ENCODE data around the gene SFMBT2. TPM values are rescaled to one million over a fixed set of nuclear protein-coding genes. Genes with fewer than 3 reads are reported as not detected.

SFMBT2 gene
- polyA plus RNA-seq, 4 donors, result 0.45 to 2.5 (median 1.3) TPM

DNA sequence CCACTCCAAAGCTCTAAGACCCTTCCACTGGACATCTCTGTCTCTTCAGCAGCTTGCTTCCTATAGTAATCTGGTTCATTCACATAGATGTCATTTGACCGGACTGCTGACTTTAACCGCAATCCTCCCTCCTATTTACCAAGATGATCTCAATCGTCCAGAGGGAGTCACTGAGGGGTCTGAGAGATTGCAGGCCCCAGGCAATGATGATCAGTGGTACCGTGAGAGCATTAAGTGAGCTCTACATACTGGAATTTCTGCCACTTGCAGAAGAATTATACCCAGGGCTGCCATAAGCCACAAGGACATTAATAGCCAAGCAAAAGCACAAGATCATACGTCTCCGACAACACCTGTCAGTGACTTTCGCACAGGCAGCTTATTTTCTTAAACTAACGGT, 245.9 kb downstream of the SFMBT2 start:
- FAIRE-seq (no peak), DNase-seq (no peak)
- Histone ChIP-seq H3K9me3 (ENCODE audit: control insufficient read depth in 2 of 2, insufficient read depth in 1 of 2, low read depth in 1 of 2, low read length in 1 of 2) (no peaks in the 10 kb centered on the region), H3K4me3 (ENCODE audit: low read depth in 1 of 3, low read length in 3 of 3) (no peak overlapping the region), H3K27ac (ENCODE audit: low read depth in 1 of 3, low read length in 2 of 3) (no peak overlapping the region), H3K4me1 (ENCODE audit: control insufficient read depth in 3 of 3, insufficient read depth in 2 of 3, low read depth in 1 of 3, low read length in 2 of 3) (no peaks in the 10 kb centered on the region), H3K36me3 (ENCODE audit: control insufficient read depth in 3 of 3, insufficient read depth in 2 of 3, low read depth in 1 of 3, low read length in 3 of 3) (peaks cover 0 to 9% (median 0%) of the 10 kb centered on the region in 3 donors), H3K27me3 (ENCODE audit: control insufficient read depth in 3 of 3, insufficient read depth in 3 of 3, low read length in 3 of 3) (no peaks in the 10 kb centered on the region)
- 86 to 92% (median 91%) methylated on average over 8 of the region's 8 CpGs for WGBS, 3 donors

DNA sequence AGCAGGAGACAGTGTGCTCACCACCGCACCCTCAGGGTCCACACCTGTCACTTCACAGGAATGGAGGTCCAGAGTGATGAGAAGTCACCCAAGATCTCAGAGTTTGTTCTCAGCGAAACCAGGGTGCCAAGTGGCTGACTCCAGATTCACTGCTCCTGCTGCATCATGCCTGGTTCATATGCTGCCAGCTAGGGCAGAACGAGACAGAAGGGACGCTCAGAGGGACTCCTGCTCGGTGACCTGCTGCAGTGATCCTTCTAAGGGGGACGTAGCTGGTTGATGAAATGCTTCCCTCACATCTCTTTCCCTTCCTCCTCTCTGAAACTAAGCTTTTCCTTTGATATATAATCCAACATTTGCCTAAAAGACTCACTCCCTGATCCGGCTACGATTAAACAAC, 248.5 kb downstream of the SFMBT2 start:
- no peaks in the 10 kb centered on the region for H3K4me1 ChIP-seq (ENCODE audit: control insufficient read depth in 3 of 3, insufficient read depth in 2 of 3, low read depth in 1 of 3, low read length in 2 of 3)
- no peaks in the 10 kb centered on the region for H3K9me3 ChIP-seq (ENCODE audit: control insufficient read depth in 2 of 2, insufficient read depth in 1 of 2, low read depth in 1 of 2, low read length in 1 of 2)
- no peak overlapping the region for H3K4me3 ChIP-seq (ENCODE audit: low read depth in 1 of 3, low read length in 3 of 3)
- 91 to 93% (median 92%) methylated on average over 8 of the region's 8 CpGs for WGBS, 3 donors
- DNase-seq (no peak), FAIRE-seq (no peak)
- peaks cover 0 to 7% (median 0%) of the 10 kb centered on the region in 3 donors for H3K36me3 ChIP-seq (ENCODE audit: control insufficient read depth in 3 of 3, insufficient read depth in 2 of 3, low read depth in 1 of 3, low read length in 3 of 3)
- H3K27me3 ChIP-seq (ENCODE audit: control insufficient read depth in 3 of 3, insufficient read depth in 3 of 3, low read length in 3 of 3), result no peaks in the 10 kb centered on the region
- no peak overlapping the region for H3K27ac ChIP-seq (ENCODE audit: low read depth in 1 of 3, low read length in 2 of 3)

DNA sequence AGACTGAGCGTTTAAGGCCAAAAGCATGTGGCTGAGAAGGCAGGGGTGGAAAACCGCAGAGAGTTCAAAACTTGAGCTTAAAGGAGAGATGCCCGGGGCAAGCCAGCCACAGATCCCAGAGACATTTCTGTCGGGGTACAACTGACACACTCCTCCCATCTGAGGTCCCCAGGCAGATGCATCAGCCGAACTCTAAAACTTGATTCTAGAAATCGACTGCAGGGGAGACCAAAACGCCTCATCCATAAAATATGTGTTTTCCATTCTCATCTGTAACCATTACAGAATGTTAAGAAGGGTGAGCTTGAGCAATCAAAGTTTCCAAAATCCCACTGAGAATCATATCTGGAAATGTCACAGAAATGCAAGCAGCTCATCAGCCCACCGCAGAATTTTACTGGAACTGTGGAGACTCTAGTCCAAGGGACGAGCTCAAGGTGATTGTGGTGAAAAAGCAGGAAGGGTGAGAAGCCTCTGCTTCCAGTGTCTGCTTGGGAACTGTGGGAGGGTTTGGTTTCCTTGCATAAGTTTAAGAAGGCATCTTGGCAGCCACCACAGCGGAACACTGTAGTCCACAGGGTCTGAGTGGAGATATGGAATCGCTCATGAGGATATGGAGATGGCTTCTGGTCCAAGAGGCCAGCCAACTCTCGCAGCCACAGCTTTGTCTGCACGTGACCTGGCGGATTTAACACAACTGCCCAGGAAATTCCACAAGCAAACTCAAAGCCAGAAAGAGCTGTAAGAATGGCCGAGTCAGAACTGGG, 249.2 kb downstream of the SFMBT2 start:
- DNase-seq, result no peak
- FAIRE-seq, result no peak
- H3K9me3 ChIP-seq (ENCODE audit: control insufficient read depth in 2 of 2, insufficient read depth in 1 of 2, low read depth in 1 of 2, low read length in 1 of 2), result no peaks in the 10 kb centered on the region
- peaks cover 0 to 7% (median 0%) of the 10 kb centered on the region in 3 donors for H3K36me3 ChIP-seq (ENCODE audit: control insufficient read depth in 3 of 3, insufficient read depth in 2 of 3, low read depth in 1 of 3, low read length in 3 of 3)
- 81 to 85% (median 82%) methylated on average over 15 of the region's 15 CpGs for WGBS, 3 donors
- H3K4me3 ChIP-seq (ENCODE audit: low read depth in 1 of 3, low read length in 3 of 3), result no peak overlapping the region
- H3K27ac ChIP-seq (ENCODE audit: low read depth in 1 of 3, low read length in 2 of 3), result no peak overlapping the region
- no peaks in the 10 kb centered on the region for H3K4me1 ChIP-seq (ENCODE audit: control insufficient read depth in 3 of 3, insufficient read depth in 2 of 3, low read depth in 1 of 3, low read length in 2 of 3)
- H3K27me3 ChIP-seq (ENCODE audit: control insufficient read depth in 3 of 3, insufficient read depth in 3 of 3, low read length in 3 of 3), result no peaks in the 10 kb centered on the region

DNA sequence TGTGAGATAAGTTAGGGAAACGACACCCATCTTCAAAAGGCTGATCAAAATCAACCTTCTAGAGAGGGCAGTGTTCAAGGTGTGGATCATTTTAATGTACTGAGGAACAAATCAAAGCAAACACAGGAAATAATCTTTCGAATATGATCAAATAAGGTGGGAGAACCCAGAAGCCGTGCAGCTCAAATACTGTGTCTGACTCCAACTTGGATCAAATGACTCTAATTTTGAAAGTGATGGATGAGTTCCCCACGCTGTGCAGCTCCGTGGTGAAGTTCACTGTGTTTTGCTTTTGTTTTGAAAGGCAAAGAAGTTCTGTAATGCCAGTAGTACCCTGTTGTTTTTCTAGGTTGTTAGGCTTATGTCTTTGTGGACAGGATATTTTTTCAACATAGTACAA, 250.9 kb downstream of the SFMBT2 start:
- no peaks in the 10 kb centered on the region for H3K4me1 ChIP-seq (ENCODE audit: control insufficient read depth in 3 of 3, insufficient read depth in 2 of 3, low read depth in 1 of 3, low read length in 2 of 3)
- no peak for FAIRE-seq
- peaks cover 0 to 7% (median 0%) of the 10 kb centered on the region in 3 donors for H3K36me3 ChIP-seq (ENCODE audit: control insufficient read depth in 3 of 3, insufficient read depth in 2 of 3, low read depth in 1 of 3, low read length in 3 of 3)
- H3K27me3 ChIP-seq (ENCODE audit: control insufficient read depth in 3 of 3, insufficient read depth in 3 of 3, low read length in 3 of 3), result no peaks in the 10 kb centered on the region
- no peak overlapping the region for H3K27ac ChIP-seq (ENCODE audit: low read depth in 1 of 3, low read length in 2 of 3)
- H3K4me3 ChIP-seq (ENCODE audit: low read depth in 1 of 3, low read length in 3 of 3), result no peak overlapping the region
- H3K9me3 ChIP-seq (ENCODE audit: control insufficient read depth in 2 of 2, insufficient read depth in 1 of 2, low read depth in 1 of 2, low read length in 1 of 2), result no peaks in the 10 kb centered on the region
- WGBS, 3 donors, result 53 to 65% (median 64%) methylated on average over 5 of the region's 5 CpGs
- no peak for DNase-seq

DNA sequence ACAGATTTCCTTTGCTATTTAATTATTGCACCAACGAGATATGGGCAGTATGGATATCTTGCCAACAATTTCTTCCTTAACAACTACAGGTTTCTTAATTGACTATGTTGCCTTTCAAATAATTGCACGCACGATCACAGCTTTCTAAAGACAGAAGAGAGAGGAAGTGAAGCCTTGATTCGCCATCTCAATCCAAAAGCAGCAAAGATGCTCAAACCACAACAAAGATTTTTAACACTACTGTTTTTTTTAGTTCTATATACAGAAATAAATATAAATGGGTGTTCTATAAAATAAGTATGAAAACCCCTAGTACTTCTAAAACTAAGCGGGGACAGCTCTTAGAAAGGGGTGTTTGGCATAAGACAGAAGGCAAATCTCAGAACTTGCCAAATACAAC, 251.3 kb downstream of the SFMBT2 start:
- H3K27ac ChIP-seq (ENCODE audit: low read depth in 1 of 3, low read length in 2 of 3), result no peak overlapping the region
- H3K4me1 ChIP-seq (ENCODE audit: control insufficient read depth in 3 of 3, insufficient read depth in 2 of 3, low read depth in 1 of 3, low read length in 2 of 3), result no peaks in the 10 kb centered on the region
- WGBS, 3 donors, result 63 to 79% (median 69%) methylated on average over 5 of the region's 5 CpGs
- peaks cover 0 to 7% (median 0%) of the 10 kb centered on the region in 3 donors for H3K36me3 ChIP-seq (ENCODE audit: control insufficient read depth in 3 of 3, insufficient read depth in 2 of 3, low read depth in 1 of 3, low read length in 3 of 3)
- no peak for DNase-seq
- no peaks in the 10 kb centered on the region for H3K9me3 ChIP-seq (ENCODE audit: control insufficient read depth in 2 of 2, insufficient read depth in 1 of 2, low read depth in 1 of 2, low read length in 1 of 2)
- no peak overlapping the region for H3K4me3 ChIP-seq (ENCODE audit: low read depth in 1 of 3, low read length in 3 of 3)
- FAIRE-seq, result no peak
- no peaks in the 10 kb centered on the region for H3K27me3 ChIP-seq (ENCODE audit: control insufficient read depth in 3 of 3, insufficient read depth in 3 of 3, low read length in 3 of 3)

DNA sequence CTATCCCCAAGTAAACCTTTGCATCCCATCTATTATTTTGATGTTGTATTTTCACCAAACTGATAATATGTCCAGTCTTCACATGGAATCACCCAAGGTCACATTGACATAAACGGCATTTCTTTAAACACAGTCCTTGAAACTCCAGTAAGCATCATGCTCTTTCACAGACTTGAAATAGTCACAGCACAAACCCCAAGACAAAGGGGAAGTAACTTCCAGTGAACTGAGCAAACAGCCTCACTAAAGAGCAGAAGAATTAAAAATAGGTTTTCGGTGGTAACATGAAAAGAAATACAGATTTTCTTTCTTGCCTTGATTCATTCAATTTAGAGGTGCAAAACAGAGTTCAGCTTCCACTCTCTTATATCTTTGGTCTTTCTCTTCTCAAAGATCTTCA, 253.7 kb downstream of the SFMBT2 start:
- DNase-seq, result no peak
- no peaks in the 10 kb centered on the region for H3K27me3 ChIP-seq (ENCODE audit: control insufficient read depth in 3 of 3, insufficient read depth in 3 of 3, low read length in 3 of 3)
- H3K4me3 ChIP-seq (ENCODE audit: low read depth in 1 of 3, low read length in 3 of 3), result no peak overlapping the region
- H3K4me1 ChIP-seq (ENCODE audit: control insufficient read depth in 3 of 3, insufficient read depth in 2 of 3, low read depth in 1 of 3, low read length in 2 of 3), result no peaks in the 10 kb centered on the region
- FAIRE-seq, result no peak
- no peaks in the 10 kb centered on the region for H3K9me3 ChIP-seq (ENCODE audit: control insufficient read depth in 2 of 2, insufficient read depth in 1 of 2, low read depth in 1 of 2, low read length in 1 of 2)
- peaks cover 0 to 3% (median 0%) of the 10 kb centered on the region in 3 donors for H3K36me3 ChIP-seq (ENCODE audit: control insufficient read depth in 3 of 3, insufficient read depth in 2 of 3, low read depth in 1 of 3, low read length in 3 of 3)
- no peak overlapping the region for H3K27ac ChIP-seq (ENCODE audit: low read depth in 1 of 3, low read length in 2 of 3)
- WGBS, 3 donors, result 68 to 78% (median 75%) methylated on average over 2 of the region's 2 CpGs

DNA sequence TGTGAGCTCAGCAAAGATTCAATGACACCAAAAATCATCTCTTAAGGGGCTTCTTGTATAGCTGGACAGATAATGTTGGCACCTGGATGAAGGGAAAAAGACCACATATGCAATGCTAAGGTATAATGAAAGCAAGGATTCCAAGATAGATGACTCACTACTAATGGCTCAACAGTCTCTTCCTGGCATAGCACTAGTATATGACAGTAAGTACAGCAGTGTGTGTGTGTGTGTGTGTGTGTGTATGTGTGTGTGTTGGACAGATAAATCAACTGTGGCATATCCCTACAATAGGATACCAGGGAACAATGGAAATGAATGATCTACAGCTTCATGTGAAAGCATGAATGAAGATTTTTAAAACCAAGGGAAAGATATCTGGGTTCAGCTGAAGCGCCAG, 257.1 kb downstream of the SFMBT2 start:
- Histone ChIP-seq H3K4me3 (ENCODE audit: low read depth in 1 of 3, low read length in 3 of 3) (no peak overlapping the region), H3K4me1 (ENCODE audit: control insufficient read depth in 3 of 3, insufficient read depth in 2 of 3, low read depth in 1 of 3, low read length in 2 of 3) (no peaks in the 10 kb centered on the region), H3K36me3 (ENCODE audit: control insufficient read depth in 3 of 3, insufficient read depth in 2 of 3, low read depth in 1 of 3, low read length in 3 of 3) (no peaks in the 10 kb centered on the region), H3K27ac (ENCODE audit: low read depth in 1 of 3, low read length in 2 of 3) (no peak overlapping the region), H3K9me3 (ENCODE audit: control insufficient read depth in 2 of 2, insufficient read depth in 1 of 2, low read depth in 1 of 2, low read length in 1 of 2) (no peaks in the 10 kb centered on the region), H3K27me3 (ENCODE audit: control insufficient read depth in 3 of 3, insufficient read depth in 3 of 3, low read length in 3 of 3) (no peaks in the 10 kb centered on the region)
- FAIRE-seq (no peak), DNase-seq (no peak)
- 92 to 100% (median 95%) methylated on average over 1 of the region's 1 CpG for WGBS, 3 donors

DNA sequence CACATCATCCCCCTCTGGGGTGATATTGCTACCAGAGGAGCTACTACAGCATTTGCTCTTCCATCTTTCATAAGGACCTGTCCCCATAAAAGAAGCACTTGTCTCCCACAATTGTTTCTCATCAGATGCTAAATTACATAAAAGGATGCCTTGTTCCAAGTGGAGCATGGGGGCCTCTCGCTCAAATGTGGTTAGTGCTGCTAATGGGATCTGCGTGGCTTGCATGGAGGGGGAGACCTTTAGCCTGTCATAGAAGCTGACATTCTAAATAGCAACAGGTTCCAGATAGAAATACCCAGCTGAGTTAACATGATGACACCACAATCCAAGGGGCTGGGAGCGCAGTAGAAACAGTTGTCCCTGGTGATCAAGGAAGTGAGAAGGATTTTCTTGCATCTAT, 257.9 kb downstream of the SFMBT2 start:
- WGBS, 3 donors, result 92 to 93% (median 92%) methylated on average over 3 of the region's 3 CpGs
- no peaks in the 10 kb centered on the region for H3K9me3 ChIP-seq (ENCODE audit: control insufficient read depth in 2 of 2, insufficient read depth in 1 of 2, low read depth in 1 of 2, low read length in 1 of 2)

DNA sequence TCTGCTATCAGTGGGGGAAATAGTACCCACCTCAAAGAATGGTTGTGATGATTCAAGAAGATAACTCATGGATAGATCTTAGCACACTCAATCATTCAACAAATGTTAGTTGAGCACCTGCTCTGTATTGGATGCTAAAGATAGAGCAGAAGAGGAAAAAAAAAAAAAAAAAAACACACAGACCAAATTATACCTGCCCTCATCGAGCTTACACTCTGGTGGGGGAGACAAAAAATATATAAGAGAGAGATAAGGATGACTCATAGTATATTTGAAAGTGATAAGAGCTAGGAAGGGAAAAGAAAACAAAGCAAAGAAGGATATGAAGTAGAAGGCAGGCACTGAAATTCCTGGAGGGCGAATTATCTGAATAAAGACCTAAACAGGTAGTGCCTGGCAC, 258.5 kb downstream of the SFMBT2 start:
- H3K4me1 ChIP-seq (ENCODE audit: control insufficient read depth in 3 of 3, insufficient read depth in 2 of 3, low read depth in 1 of 3, low read length in 2 of 3), result no peaks in the 10 kb centered on the region
- 41 to 80% (median 62%) methylated on average over 2 of the region's 2 CpGs for WGBS, 3 donors
- H3K27ac ChIP-seq (ENCODE audit: low read depth in 1 of 3, low read length in 2 of 3), result no peak overlapping the region
- FAIRE-seq, result no peak
- H3K27me3 ChIP-seq (ENCODE audit: control insufficient read depth in 3 of 3, insufficient read depth in 3 of 3, low read length in 3 of 3), result no peaks in the 10 kb centered on the region
- H3K36me3 ChIP-seq (ENCODE audit: control insufficient read depth in 3 of 3, insufficient read depth in 2 of 3, low read depth in 1 of 3, low read length in 3 of 3), result no peaks in the 10 kb centered on the region
- H3K4me3 ChIP-seq (ENCODE audit: low read depth in 1 of 3, low read length in 3 of 3), result no peak overlapping the region
- no peaks in the 10 kb centered on the region for H3K9me3 ChIP-seq (ENCODE audit: control insufficient read depth in 2 of 2, insufficient read depth in 1 of 2, low read depth in 1 of 2, low read length in 1 of 2)
- DNase-seq, result no peak

More for the DNA sequence above, 257.9 kb downstream of the SFMBT2 start:
- H3K27ac ChIP-seq (ENCODE audit: low read depth in 1 of 3, low read length in 2 of 3), result no peak overlapping the region
- DNase-seq, result no peak
- FAIRE-seq, result no peak
- no peaks in the 10 kb centered on the region for H3K4me1 ChIP-seq (ENCODE audit: control insufficient read depth in 3 of 3, insufficient read depth in 2 of 3, low read depth in 1 of 3, low read length in 2 of 3)
- H3K4me3 ChIP-seq (ENCODE audit: low read depth in 1 of 3, low read length in 3 of 3), result no peak overlapping the region
- H3K36me3 ChIP-seq (ENCODE audit: control insufficient read depth in 3 of 3, insufficient read depth in 2 of 3, low read depth in 1 of 3, low read length in 3 of 3), result no peaks in the 10 kb centered on the region
- H3K27me3 ChIP-seq (ENCODE audit: control insufficient read depth in 3 of 3, insufficient read depth in 3 of 3, low read length in 3 of 3), result no peaks in the 10 kb centered on the region

Measured in small intestine (tissue), 7 donors.